ENCODE results near the gene KCTD15.
"Not testable (repeated sequence)": the region's sequence is repeated elsewhere in the genome, so short reads cannot be mapped to it uniquely, and the experiment has no call there.

DNA sequence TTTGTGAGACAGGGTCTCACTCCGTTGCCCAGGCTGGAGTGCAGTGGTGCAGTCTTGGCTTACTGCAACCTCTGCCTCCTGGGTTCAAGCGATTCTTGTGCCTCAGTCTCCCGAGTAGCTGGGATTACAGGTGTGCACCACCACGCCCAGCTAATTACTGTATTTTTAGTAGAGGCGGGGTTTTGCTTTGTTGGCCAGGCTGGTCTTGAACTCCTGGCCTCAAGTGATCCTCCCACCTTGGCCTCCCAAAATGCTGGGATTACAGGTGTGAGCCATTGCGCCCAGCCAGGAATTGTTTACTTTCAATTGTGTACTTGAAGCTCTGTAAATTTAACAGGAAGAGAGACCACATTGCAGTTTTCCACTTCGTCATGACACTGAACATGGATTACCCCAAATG, 22.4 kb downstream of the KCTD15 start:
- TF ChIP-seq, protein P1, sequence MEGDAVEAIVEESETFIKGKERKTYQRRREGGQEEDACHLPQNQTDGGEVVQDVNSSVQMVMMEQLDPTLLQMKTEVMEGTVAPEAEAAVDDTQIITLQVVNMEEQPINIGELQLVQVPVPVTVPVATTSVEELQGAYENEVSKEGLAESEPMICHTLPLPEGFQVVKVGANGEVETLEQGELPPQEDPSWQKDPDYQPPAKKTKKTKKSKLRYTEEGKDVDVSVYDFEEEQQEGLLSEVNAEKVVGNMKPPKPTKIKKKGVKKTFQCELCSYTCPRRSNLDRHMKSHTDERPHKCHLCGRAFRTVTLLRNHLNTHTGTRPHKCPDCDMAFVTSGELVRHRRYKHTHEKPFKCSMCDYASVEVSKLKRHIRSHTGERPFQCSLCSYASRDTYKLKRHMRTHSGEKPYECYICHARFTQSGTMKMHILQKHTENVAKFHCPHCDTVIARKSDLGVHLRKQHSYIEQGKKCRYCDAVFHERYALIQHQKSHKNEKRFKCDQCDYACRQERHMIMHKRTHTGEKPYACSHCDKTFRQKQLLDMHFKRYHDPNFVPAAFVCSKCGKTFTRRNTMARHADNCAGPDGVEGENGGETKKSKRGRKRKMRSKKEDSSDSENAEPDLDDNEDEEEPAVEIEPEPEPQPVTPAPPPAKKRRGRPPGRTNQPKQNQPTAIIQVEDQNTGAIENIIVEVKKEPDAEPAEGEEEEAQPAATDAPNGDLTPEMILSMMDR (IDR thresholded peaks at IDR 0.05), result not testable (repeated sequence)
- not testable (repeated sequence) for TF ChIP-seq POLR2AphosphoS5, EP300 (IDR thresholded peaks at IDR 0.05)

Measured in stomach (tissue), 4 donors.